ENCODE measurements around the gene RGS8. TPM values are rescaled to one million over a fixed set of nuclear protein-coding genes. Genes with fewer than 3 reads are reported as not detected.

The RGS8 gene
- total RNA-seq, 1 experiment from 2014 or later, result 0.66 TPM

DNA sequence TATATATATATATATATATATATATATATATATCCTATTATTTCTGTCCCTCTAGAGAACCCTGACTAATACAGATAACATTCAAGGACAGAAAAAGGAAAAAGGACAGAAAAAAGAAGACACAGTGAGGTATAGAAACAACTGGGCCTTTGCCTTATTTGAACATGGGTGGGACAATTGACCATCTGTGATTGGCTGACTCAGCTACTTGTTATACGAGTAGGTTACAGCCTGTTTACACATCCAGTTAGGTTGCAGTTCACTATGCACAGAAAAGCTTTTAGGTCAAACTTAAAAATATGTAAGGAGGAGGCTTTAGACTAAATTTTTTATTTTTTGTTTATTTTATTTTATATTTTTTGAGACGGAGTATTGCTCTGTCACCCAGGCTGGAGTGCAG, 39.8 kb upstream of the RGS8 start (continued):
- TF ChIP-seq, protein P1, sequence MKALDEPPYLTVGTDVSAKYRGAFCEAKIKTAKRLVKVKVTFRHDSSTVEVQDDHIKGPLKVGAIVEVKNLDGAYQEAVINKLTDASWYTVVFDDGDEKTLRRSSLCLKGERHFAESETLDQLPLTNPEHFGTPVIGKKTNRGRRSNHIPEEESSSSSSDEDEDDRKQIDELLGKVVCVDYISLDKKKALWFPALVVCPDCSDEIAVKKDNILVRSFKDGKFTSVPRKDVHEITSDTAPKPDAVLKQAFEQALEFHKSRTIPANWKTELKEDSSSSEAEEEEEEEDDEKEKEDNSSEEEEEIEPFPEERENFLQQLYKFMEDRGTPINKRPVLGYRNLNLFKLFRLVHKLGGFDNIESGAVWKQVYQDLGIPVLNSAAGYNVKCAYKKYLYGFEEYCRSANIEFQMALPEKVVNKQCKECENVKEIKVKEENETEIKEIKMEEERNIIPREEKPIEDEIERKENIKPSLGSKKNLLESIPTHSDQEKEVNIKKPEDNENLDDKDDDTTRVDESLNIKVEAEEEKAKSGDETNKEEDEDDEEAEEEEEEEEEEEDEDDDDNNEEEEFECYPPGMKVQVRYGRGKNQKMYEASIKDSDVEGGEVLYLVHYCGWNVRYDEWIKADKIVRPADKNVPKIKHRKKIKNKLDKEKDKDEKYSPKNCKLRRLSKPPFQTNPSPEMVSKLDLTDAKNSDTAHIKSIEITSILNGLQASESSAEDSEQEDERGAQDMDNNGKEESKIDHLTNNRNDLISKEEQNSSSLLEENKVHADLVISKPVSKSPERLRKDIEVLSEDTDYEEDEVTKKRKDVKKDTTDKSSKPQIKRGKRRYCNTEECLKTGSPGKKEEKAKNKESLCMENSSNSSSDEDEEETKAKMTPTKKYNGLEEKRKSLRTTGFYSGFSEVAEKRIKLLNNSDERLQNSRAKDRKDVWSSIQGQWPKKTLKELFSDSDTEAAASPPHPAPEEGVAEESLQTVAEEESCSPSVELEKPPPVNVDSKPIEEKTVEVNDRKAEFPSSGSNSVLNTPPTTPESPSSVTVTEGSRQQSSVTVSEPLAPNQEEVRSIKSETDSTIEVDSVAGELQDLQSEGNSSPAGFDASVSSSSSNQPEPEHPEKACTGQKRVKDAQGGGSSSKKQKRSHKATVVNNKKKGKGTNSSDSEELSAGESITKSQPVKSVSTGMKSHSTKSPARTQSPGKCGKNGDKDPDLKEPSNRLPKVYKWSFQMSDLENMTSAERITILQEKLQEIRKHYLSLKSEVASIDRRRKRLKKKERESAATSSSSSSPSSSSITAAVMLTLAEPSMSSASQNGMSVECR (CRISPR knock-in tag; IDR thresholded peaks at IDR 0.05; ENCODE audit: borderline replicate concordance), result no peak
- TF ChIP-seq CBFB (CRISPR knock-in tag; IDR thresholded peaks at IDR 0.05; ENCODE audit: low read depth), result no peak
- TF ChIP-seq, protein P2, sequence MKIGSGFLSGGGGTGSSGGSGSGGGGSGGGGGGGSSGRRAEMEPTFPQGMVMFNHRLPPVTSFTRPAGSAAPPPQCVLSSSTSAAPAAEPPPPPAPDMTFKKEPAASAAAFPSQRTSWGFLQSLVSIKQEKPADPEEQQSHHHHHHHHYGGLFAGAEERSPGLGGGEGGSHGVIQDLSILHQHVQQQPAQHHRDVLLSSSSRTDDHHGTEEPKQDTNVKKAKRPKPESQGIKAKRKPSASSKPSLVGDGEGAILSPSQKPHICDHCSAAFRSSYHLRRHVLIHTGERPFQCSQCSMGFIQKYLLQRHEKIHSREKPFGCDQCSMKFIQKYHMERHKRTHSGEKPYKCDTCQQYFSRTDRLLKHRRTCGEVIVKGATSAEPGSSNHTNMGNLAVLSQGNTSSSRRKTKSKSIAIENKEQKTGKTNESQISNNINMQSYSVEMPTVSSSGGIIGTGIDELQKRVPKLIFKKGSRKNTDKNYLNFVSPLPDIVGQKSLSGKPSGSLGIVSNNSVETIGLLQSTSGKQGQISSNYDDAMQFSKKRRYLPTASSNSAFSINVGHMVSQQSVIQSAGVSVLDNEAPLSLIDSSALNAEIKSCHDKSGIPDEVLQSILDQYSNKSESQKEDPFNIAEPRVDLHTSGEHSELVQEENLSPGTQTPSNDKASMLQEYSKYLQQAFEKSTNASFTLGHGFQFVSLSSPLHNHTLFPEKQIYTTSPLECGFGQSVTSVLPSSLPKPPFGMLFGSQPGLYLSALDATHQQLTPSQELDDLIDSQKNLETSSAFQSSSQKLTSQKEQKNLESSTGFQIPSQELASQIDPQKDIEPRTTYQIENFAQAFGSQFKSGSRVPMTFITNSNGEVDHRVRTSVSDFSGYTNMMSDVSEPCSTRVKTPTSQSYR (CRISPR knock-in tag; IDR thresholded peaks at IDR 0.05), result no peak
- no peak for TF ChIP-seq ZNF263 (CRISPR knock-in tag; IDR thresholded peaks at IDR 0.05; ENCODE audit: low read depth)
- TF ChIP-seq, protein P3, sequence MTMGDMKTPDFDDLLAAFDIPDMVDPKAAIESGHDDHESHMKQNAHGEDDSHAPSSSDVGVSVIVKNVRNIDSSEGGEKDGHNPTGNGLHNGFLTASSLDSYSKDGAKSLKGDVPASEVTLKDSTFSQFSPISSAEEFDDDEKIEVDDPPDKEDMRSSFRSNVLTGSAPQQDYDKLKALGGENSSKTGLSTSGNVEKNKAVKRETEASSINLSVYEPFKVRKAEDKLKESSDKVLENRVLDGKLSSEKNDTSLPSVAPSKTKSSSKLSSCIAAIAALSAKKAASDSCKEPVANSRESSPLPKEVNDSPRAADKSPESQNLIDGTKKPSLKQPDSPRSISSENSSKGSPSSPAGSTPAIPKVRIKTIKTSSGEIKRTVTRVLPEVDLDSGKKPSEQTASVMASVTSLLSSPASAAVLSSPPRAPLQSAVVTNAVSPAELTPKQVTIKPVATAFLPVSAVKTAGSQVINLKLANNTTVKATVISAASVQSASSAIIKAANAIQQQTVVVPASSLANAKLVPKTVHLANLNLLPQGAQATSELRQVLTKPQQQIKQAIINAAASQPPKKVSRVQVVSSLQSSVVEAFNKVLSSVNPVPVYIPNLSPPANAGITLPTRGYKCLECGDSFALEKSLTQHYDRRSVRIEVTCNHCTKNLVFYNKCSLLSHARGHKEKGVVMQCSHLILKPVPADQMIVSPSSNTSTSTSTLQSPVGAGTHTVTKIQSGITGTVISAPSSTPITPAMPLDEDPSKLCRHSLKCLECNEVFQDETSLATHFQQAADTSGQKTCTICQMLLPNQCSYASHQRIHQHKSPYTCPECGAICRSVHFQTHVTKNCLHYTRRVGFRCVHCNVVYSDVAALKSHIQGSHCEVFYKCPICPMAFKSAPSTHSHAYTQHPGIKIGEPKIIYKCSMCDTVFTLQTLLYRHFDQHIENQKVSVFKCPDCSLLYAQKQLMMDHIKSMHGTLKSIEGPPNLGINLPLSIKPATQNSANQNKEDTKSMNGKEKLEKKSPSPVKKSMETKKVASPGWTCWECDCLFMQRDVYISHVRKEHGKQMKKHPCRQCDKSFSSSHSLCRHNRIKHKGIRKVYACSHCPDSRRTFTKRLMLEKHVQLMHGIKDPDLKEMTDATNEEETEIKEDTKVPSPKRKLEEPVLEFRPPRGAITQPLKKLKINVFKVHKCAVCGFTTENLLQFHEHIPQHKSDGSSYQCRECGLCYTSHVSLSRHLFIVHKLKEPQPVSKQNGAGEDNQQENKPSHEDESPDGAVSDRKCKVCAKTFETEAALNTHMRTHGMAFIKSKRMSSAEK (CRISPR knock-in tag; IDR thresholded peaks at IDR 0.05; ENCODE audit: borderline replicate concordance), result no peak
- TF ChIP-seq, protein P4, sequence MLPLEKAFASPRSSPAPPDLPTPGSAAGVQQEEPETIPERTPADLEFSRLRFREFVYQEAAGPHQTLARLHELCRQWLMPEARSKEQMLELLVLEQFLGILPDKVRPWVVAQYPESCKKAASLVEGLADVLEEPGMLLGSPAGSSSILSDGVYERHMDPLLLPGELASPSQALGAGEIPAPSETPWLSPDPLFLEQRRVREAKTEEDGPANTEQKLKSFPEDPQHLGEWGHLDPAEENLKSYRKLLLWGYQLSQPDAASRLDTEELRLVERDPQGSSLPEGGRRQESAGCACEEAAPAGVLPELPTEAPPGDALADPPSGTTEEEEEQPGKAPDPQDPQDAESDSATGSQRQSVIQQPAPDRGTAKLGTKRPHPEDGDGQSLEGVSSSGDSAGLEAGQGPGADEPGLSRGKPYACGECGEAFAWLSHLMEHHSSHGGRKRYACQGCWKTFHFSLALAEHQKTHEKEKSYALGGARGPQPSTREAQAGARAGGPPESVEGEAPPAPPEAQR (CRISPR knock-in tag; IDR thresholded peaks at IDR 0.05), result no peak
- TF ChIP-seq FOXK1 (CRISPR knock-in tag; IDR thresholded peaks at IDR 0.05), result no peak
- no peak for TF ChIP-seq TCF7 (CRISPR knock-in tag; IDR thresholded peaks at IDR 0.05; ENCODE audit: low read depth)
- TF ChIP-seq, protein P5, sequence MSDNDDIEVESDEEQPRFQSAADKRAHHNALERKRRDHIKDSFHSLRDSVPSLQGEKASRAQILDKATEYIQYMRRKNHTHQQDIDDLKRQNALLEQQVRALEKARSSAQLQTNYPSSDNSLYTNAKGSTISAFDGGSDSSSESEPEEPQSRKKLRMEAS (CRISPR knock-in tag; IDR thresholded peaks at IDR 0.05), result no peak
- TF ChIP-seq, protein P6, sequence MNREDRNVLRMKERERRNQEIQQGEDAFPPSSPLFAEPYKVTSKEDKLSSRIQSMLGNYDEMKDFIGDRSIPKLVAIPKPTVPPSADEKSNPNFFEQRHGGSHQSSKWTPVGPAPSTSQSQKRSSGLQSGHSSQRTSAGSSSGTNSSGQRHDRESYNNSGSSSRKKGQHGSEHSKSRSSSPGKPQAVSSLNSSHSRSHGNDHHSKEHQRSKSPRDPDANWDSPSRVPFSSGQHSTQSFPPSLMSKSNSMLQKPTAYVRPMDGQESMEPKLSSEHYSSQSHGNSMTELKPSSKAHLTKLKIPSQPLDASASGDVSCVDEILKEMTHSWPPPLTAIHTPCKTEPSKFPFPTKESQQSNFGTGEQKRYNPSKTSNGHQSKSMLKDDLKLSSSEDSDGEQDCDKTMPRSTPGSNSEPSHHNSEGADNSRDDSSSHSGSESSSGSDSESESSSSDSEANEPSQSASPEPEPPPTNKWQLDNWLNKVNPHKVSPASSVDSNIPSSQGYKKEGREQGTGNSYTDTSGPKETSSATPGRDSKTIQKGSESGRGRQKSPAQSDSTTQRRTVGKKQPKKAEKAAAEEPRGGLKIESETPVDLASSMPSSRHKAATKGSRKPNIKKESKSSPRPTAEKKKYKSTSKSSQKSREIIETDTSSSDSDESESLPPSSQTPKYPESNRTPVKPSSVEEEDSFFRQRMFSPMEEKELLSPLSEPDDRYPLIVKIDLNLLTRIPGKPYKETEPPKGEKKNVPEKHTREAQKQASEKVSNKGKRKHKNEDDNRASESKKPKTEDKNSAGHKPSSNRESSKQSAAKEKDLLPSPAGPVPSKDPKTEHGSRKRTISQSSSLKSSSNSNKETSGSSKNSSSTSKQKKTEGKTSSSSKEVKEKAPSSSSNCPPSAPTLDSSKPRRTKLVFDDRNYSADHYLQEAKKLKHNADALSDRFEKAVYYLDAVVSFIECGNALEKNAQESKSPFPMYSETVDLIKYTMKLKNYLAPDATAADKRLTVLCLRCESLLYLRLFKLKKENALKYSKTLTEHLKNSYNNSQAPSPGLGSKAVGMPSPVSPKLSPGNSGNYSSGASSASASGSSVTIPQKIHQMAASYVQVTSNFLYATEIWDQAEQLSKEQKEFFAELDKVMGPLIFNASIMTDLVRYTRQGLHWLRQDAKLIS (CRISPR knock-in tag; IDR thresholded peaks at IDR 0.05; ENCODE audit: borderline replicate concordance), result no peak

Data from WTC11 (cell line).